GM12891 (cell line): ENCODE results near the gene SLC16A4.

Source experiments
- POLR2A ChIP-seq: IDR thresholded peaks from 2 replicates; pipeline ENCODE4 v1.6.1; 2011; ENCODE audit warnings: low read depth, low read length, control low read depth
- POLR2AphosphoS5 ChIP-seq: IDR thresholded peaks from 2 replicates; pipeline ENCODE4 v1.6.1; 2011; ENCODE audit warnings: low read depth, low read length, control low read depth
- TAF1 ChIP-seq: IDR thresholded peaks from 2 replicates; pipeline ENCODE4 v1.6.1; 2011; ENCODE audit warnings: low read depth, low read length, control low read depth

GRCh38 chr1:110321045-110321444 lies 69.8 kb downstream of the SLC16A4 start:
- TF ChIP-seq POLR2A, result no peak
- TF ChIP-seq TAF1, result no peak
- no peak for TF ChIP-seq POLR2AphosphoS5
